ENCODE data around the gene KHK.

Gene KHK

DNA sequence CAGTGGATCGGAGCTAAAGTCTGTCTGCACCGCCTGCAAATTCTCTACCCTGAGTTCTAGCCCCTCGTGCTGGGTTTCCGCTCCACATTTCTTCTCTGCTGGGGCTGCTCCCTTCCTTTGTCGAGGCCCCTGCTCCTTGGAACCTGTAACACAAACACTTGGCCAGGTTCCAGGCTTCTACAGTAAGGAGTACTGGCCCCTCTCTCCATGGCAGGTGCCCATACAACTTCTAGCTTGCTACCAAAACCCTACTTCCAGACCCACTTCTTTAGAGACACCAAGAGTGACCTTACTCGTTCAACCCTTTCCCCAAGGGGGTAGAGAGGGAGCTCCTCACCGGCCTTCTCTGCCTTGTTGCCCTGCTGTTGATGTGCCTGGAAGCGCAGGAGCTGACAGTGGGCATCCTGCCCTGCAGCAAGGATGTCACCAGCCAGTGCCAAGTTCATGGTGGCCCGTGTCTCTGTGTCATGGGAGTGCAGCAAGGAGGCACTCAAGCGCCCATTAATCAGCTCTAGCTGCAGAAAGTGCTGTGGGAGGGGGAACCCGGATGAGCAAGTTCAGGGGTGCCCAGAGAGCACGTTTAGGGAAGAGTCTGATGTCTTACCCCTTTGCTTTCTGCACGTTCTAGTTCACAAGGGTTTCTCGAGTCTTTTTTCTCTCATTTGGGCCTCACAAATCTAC lies 46.8 kb downstream of the KHK start:
- no peak overlapping the region for H3K4ac ChIP-seq (ENCODE audit: low read length)
- H3K14ac ChIP-seq (ENCODE audit: low read length), result no peak overlapping the region
- DNase-seq (ENCODE audit: low spot score), result no peak
- no peak overlapping the region for H2AK5ac ChIP-seq (ENCODE audit: low read depth, low read length)
- no peak overlapping the region for H2BK12ac ChIP-seq (ENCODE audit: low read length)
- no peak overlapping the region for H2BK5ac ChIP-seq (ENCODE audit: low read length)
- H3K36me3 ChIP-seq (replicated peaks in 1 of 2; ENCODE audit: control insufficient read depth in 2 of 2, insufficient read depth in 2 of 2, low read length in 2 of 2), result peaks cover 28 to 45% of the 10 kb centered on the region in 2 donors
- WGBS, 2 donors (ENCODE audit: extremely low coverage in 2 of 2, insufficient read length in 2 of 2, insufficient replicate concordance in 1 of 2), result no CpG with 5 or more reads among the region's 14 CpGs
- H2BK15ac ChIP-seq (ENCODE audit: low read length), result no peak overlapping the region
- H3K23ac ChIP-seq (ENCODE audit: low read depth, low read length, poor library complexity), result peak overlapping the region; percentile 31
- H3K4me3 ChIP-seq (ENCODE audit: low read length in 2 of 2), result peak overlapping the region; percentile 95 to 98
- no peak overlapping the region for H3K27ac ChIP-seq (replicated peaks; ENCODE audit: low read length)
- no peak overlapping the region for H2BK120ac ChIP-seq (ENCODE audit: low read depth, low read length)
- H3K4me2 ChIP-seq (ENCODE audit: insufficient read depth, low read length, poor library complexity, severe bottlenecking), result peak overlapping the region; percentile 66
- peaks cover 0 to 13% (median 0%) of the 10 kb centered on the region in 3 experiments for H3K27me3 ChIP-seq (ENCODE audit: control insufficient read depth in 3 of 3, insufficient read depth in 3 of 3, low read depth in 1 of 3, low read length in 3 of 3)
- no peak overlapping the region for H4K91ac ChIP-seq (ENCODE audit: low read depth, low read length, poor library complexity)
- peaks cover 5 to 8% of the 10 kb centered on the region in 2 donors for H3K4me1 ChIP-seq (ENCODE audit: control insufficient read depth in 2 of 2, insufficient read depth in 1 of 2, low read depth in 1 of 2, low read length in 2 of 2)
- H3K9ac ChIP-seq (ENCODE audit: low read depth, low read length, poor library complexity), result no peak overlapping the region
- H3K9me3 ChIP-seq (replicated peaks in 1 of 2; ENCODE audit: control insufficient read depth in 2 of 2, insufficient read depth in 1 of 2, low read depth in 1 of 2, low read length in 2 of 2), result no peaks in the 10 kb centered on the region
- H3K79me1 ChIP-seq (ENCODE audit: low read depth, low read length), result peaks cover 9% of the 10 kb centered on the region
- no peak overlapping the region for H4K8ac ChIP-seq (ENCODE audit: low read depth, low read length)
- H3K18ac ChIP-seq (ENCODE audit: low read length), result no peak overlapping the region
- no peak overlapping the region for H2AFZ ChIP-seq (ENCODE audit: low read length)

GRCh38 chr2:27133905-27134780 lies 47.6 kb downstream of the KHK start, which contains the start of gene PREB:
Gene PREB (minus strand): TSS chr2:27134636. CDS start chr2:27134421, 215 bp downstream.
- Histone ChIP-seq H3K4me1 (ENCODE audit: control insufficient read depth in 2 of 2, insufficient read depth in 1 of 2, low read depth in 1 of 2, low read length in 2 of 2) (peaks cover 5 to 8% of the 10 kb centered on the region in 2 donors), H3K36me3 (replicated peaks in 1 of 2; ENCODE audit: control insufficient read depth in 2 of 2, insufficient read depth in 2 of 2, low read length in 2 of 2) (peaks cover 28 to 41% of the 10 kb centered on the region in 2 donors), H2BK120ac (ENCODE audit: low read depth, low read length) (no peak within 1 kb of the TSS), H3K27me3 (ENCODE audit: control insufficient read depth in 3 of 3, insufficient read depth in 3 of 3, low read depth in 1 of 3, low read length in 3 of 3) (peaks cover 0 to 21% (median 0%) of the 10 kb centered on the region in 3 experiments), H2AK5ac (ENCODE audit: low read depth, low read length) (peak within 1 kb of the TSS; percentile 95), H3K23ac (ENCODE audit: low read depth, low read length, poor library complexity) (peak within 1 kb of the TSS; percentile 92), H3K9ac (ENCODE audit: low read depth, low read length, poor library complexity) (peak within 1 kb of the TSS; percentile 99), H3K9me3 (replicated peaks in 1 of 2; ENCODE audit: control insufficient read depth in 2 of 2, insufficient read depth in 1 of 2, low read depth in 1 of 2, low read length in 2 of 2) (no peaks in the 10 kb centered on the region), H3K4ac (ENCODE audit: low read length) (peak within 1 kb of the TSS; percentile 26), H4K8ac (ENCODE audit: low read depth, low read length) (peak within 1 kb of the TSS; percentile 70), H2BK5ac (ENCODE audit: low read length) (peak within 1 kb of the TSS; percentile 40), H3K18ac (ENCODE audit: low read length) (peak within 1 kb of the TSS; percentile 87), H3K14ac (ENCODE audit: low read length) (no peak within 1 kb of the TSS), H3K27ac (replicated peaks; ENCODE audit: low read length) (peak within 1 kb of the TSS; percentile 32), H4K91ac (ENCODE audit: low read depth, low read length, poor library complexity) (peak within 1 kb of the TSS; percentile 75), H2AFZ (ENCODE audit: low read length) (peak within 1 kb of the TSS; percentile 98), H2BK12ac (ENCODE audit: low read length) (peak within 1 kb of the TSS; percentile 73), H2BK15ac (ENCODE audit: low read length) (peak within 1 kb of the TSS; percentile 63), H3K4me3 (ENCODE audit: low read length in 2 of 2) (peak within 1 kb of the TSS; percentile 95 to 98), H3K4me2 (ENCODE audit: insufficient read depth, low read length, poor library complexity, severe bottlenecking) (peak within 1 kb of the TSS; percentile 66), H3K79me1 (ENCODE audit: low read depth, low read length) (peaks cover 9% of the 10 kb centered on the region)
- WGBS, 2 donors (ENCODE audit: extremely low coverage in 2 of 2, insufficient read length in 2 of 2, insufficient replicate concordance in 1 of 2), result no CpG with 5 or more reads among the region's 86 CpGs
- DNase-seq (ENCODE audit: low spot score), result peak; percentile 98

GRCh38 chr2:27134781-27135477 lies 48.4 kb downstream of the KHK start:
- peak overlapping the region; percentile 70 for H4K8ac ChIP-seq (ENCODE audit: low read depth, low read length)
- peaks cover 9% of the 10 kb centered on the region for H3K79me1 ChIP-seq (ENCODE audit: low read depth, low read length)
- H2BK120ac ChIP-seq (ENCODE audit: low read depth, low read length), result no peak overlapping the region
- peak overlapping the region in 1 of 2 donors; percentile 30 for H3K4me3 ChIP-seq (ENCODE audit: low read length in 2 of 2)
- H3K14ac ChIP-seq (ENCODE audit: low read length), result no peak overlapping the region
- no peak overlapping the region for H3K9ac ChIP-seq (ENCODE audit: low read depth, low read length, poor library complexity)
- peak overlapping the region; percentile 6 for H2BK15ac ChIP-seq (ENCODE audit: low read length)
- WGBS, 2 donors (ENCODE audit: extremely low coverage in 2 of 2, insufficient read length in 2 of 2, insufficient replicate concordance in 1 of 2), result no CpG with 5 or more reads among the region's 33 CpGs
- H4K91ac ChIP-seq (ENCODE audit: low read depth, low read length, poor library complexity), result peak overlapping the region; percentile 75
- peak overlapping the region; percentile 92 for H3K23ac ChIP-seq (ENCODE audit: low read depth, low read length, poor library complexity)
- peak overlapping the region; percentile 95 for H2AK5ac ChIP-seq (ENCODE audit: low read depth, low read length)
- H3K18ac ChIP-seq (ENCODE audit: low read length), result peak overlapping the region; percentile 75
- peaks cover 0 to 25% (median 0%) of the 10 kb centered on the region in 3 experiments for H3K27me3 ChIP-seq (ENCODE audit: control insufficient read depth in 3 of 3, insufficient read depth in 3 of 3, low read depth in 1 of 3, low read length in 3 of 3)
- no peak overlapping the region for H2BK5ac ChIP-seq (ENCODE audit: low read length)
- no peak overlapping the region for H3K27ac ChIP-seq (replicated peaks; ENCODE audit: low read length)
- H2BK12ac ChIP-seq (ENCODE audit: low read length), result peak overlapping the region; percentile 73
- peaks cover 24 to 33% of the 10 kb centered on the region in 2 donors for H3K36me3 ChIP-seq (replicated peaks in 1 of 2; ENCODE audit: control insufficient read depth in 2 of 2, insufficient read depth in 2 of 2, low read length in 2 of 2)
- H3K4ac ChIP-seq (ENCODE audit: low read length), result peak overlapping the region; percentile 26
- no peak for DNase-seq (ENCODE audit: low spot score)
- H3K9me3 ChIP-seq (replicated peaks in 1 of 2; ENCODE audit: control insufficient read depth in 2 of 2, insufficient read depth in 1 of 2, low read depth in 1 of 2, low read length in 2 of 2), result no peaks in the 10 kb centered on the region
- H3K4me1 ChIP-seq (ENCODE audit: control insufficient read depth in 2 of 2, insufficient read depth in 1 of 2, low read depth in 1 of 2, low read length in 2 of 2), result peaks cover 5 to 8% of the 10 kb centered on the region in 2 donors
- H2AFZ ChIP-seq (ENCODE audit: low read length), result peak overlapping the region; percentile 98
- peak overlapping the region; percentile 31 for H3K4me2 ChIP-seq (ENCODE audit: insufficient read depth, low read length, poor library complexity, severe bottlenecking)

Measured in neuronal stem cell (in vitro differentiated cells).